Liver (tissue), 2 donors: ENCODE measurements around the gene TMCO2.

Experiments used
- YY1 ChIP-seq: IDR thresholded peaks from 2 replicates; pipeline ENCODE4 v1.6.1; 2016; ENCODE audit warnings: antibody characterized with exemption, mild to moderate bottlenecking
- TF ChIP-seq, protein P1 (sequence below): fragments of 150-350 bp; IDR thresholded peaks from 2 replicates; pipeline ENCODE4 v1.5.1; 2017; ENCODE audit warnings: improper control_type of control experiment, low read depth, low read length; ENCODE audit not compliant: missing input control
- donor health status: healthy.

DNA sequence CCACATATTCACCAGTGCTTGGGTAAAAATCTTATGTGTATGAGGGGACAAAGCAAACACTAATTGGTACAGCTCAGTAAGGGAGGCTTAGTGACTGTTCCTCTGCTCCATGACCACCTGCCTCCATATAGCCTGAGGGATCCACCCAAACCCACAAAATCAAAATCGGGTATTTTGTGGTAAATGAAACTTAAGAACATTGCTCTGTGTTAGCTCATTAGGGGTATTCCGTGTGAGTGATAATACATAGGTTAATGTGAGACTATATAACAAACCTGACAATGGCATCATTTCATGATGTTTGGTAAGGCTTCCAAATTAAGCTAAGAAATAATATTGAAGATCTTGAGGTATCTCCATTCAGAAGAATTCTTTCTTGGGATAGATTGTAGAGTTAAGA lies 43.6 kb downstream of the TMCO2 start:
- no peak for TF ChIP-seq YY1
- TF ChIP-seq, protein P1, sequence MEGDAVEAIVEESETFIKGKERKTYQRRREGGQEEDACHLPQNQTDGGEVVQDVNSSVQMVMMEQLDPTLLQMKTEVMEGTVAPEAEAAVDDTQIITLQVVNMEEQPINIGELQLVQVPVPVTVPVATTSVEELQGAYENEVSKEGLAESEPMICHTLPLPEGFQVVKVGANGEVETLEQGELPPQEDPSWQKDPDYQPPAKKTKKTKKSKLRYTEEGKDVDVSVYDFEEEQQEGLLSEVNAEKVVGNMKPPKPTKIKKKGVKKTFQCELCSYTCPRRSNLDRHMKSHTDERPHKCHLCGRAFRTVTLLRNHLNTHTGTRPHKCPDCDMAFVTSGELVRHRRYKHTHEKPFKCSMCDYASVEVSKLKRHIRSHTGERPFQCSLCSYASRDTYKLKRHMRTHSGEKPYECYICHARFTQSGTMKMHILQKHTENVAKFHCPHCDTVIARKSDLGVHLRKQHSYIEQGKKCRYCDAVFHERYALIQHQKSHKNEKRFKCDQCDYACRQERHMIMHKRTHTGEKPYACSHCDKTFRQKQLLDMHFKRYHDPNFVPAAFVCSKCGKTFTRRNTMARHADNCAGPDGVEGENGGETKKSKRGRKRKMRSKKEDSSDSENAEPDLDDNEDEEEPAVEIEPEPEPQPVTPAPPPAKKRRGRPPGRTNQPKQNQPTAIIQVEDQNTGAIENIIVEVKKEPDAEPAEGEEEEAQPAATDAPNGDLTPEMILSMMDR, result no peak
